ENCODE data around the gene OSBPL9.

GRCh38 chr1:51592711-51593110 lies 24.2 kb upstream of the OSBPL9 start:
- TF ChIP-seq POLR2AphosphoS5 (IDR thresholded peaks at IDR 0.05; ENCODE audit: low read depth) (no peak), GABPA (IDR thresholded peaks at IDR 0.05; ENCODE audit: low read depth) (no peak), CTCF (IDR thresholded peaks at IDR 0.05; ENCODE audit: insufficient read depth, low read length) (no peak), REST (IDR thresholded peaks at IDR 0.05; ENCODE audit: insufficient replicate concordance, low read depth) (no peak)
